GM18520 (cell line): ENCODE results near the gene KRTAP10-7.
"Not testable (repeated sequence)": the region's sequence is repeated elsewhere in the genome, so short reads cannot be mapped to it uniquely, and the experiment has no call there.

Experiments used
- ATAC-seq: cut with Tn5 transposase; IDR thresholded peaks from one replicate; pipeline ENCODE4 v1.9.1; 2021; ENCODE audit not compliant: unreplicated experiment

KRTAP10-7 gene

GRCh38 chr21:44628707-44629391 lies 28.5 kb downstream of the KRTAP10-7 start:
- no peak for ATAC-seq

GRCh38 chr21:44630440-44630839 lies 30.0 kb downstream of the KRTAP10-7 start:
- ATAC-seq, result no peak

- no peak for ATAC-seq
Observed at GRCh38 chr21:44632067-44632466, 31.7 kb downstream of the KRTAP10-7 start.

GRCh38 chr21:44636209-44637017 lies 36.0 kb downstream of the KRTAP10-7 start:
- no peak for ATAC-seq

- no peak for ATAC-seq
Observed at GRCh38 chr21:44637018-44637850, 36.8 kb downstream of the KRTAP10-7 start, which contains the start of gene KRTAP10-10. Gene KRTAP10-10, plus strand, starts transcription at chr21:44637356. Its CDS starts 62 bp downstream, at chr21:44637418.

GRCh38 chr21:44637851-44638348 lies 37.5 kb downstream of the KRTAP10-7 start:
- not testable (repeated sequence) for ATAC-seq

- ATAC-seq, result not testable (repeated sequence)
Observed at GRCh38 chr21:44638506-44639330, 38.3 kb downstream of the KRTAP10-7 start.

- no peak for ATAC-seq
Observed at GRCh38 chr21:44639331-44639655, 38.9 kb downstream of the KRTAP10-7 start.

- ATAC-seq, result no peak
Observed at GRCh38 chr21:44640761-44641160, 40.4 kb downstream of the KRTAP10-7 start.

GRCh38 chr21:44643741-44644310 lies 43.4 kb downstream of the KRTAP10-7 start:
- no peak for ATAC-seq

- ATAC-seq, result no peak
Observed at GRCh38 chr21:44644878-44645277, 44.5 kb downstream of the KRTAP10-7 start.

- ATAC-seq, result not testable (repeated sequence)
Observed at GRCh38 chr21:44646366-44647221, 46.2 kb downstream of the KRTAP10-7 start, which contains the start of gene KRTAP10-11. Gene KRTAP10-11, plus strand, starts transcription at chr21:44646414. Its CDS starts 45 bp downstream, at chr21:44646459.

GRCh38 chr21:44647222-44647552 lies 46.8 kb downstream of the KRTAP10-7 start:
- no peak for ATAC-seq

- ATAC-seq, result no peak
Observed at GRCh38 chr21:44648557-44649311, 48.3 kb downstream of the KRTAP10-7 start.

- ATAC-seq, result no peak
Observed at GRCh38 chr21:44649521-44650100, 49.2 kb downstream of the KRTAP10-7 start.

GRCh38 chr21:44650265-44650972 lies 50.0 kb downstream of the KRTAP10-7 start:
- ATAC-seq, result no peak

- ATAC-seq, result no peak
Observed at GRCh38 chr21:44650973-44651675, 50.7 kb downstream of the KRTAP10-7 start.
